ENCODE results near the gene PTPRN2. TPM values are rescaled to one million over a fixed set of nuclear protein-coding genes. Genes with fewer than 3 reads are reported as not detected.

Gene PTPRN2
- total RNA-seq, 1 experiment from 2014 or later: 0.11 TPM

- BruUV-seq (replicated peaks): no TSS peak
- peaks cover 21% of the 10 kb centered on the region for H3K9me3 ChIP-seq (ENCODE audit: low read depth, low read length, poor library complexity, severe bottlenecking)
- no peaks in the 10 kb centered on the region for H3K27me3 ChIP-seq (replicated peaks; ENCODE audit: insufficient read depth, low read depth, low read length, poor library complexity)
- ChIA-PET POLR2A (ENCODE audit: low non-redundant PET) (no interaction called here), CTCF (no interaction called here)
- no peak overlapping the region for H3K4me3 ChIP-seq (ENCODE audit: low read depth, low read length, poor library complexity, severe bottlenecking)
- intact Hi-C loops (cut with micrococcal nuclease; ENCODE audit: unreplicated experiment): no loop called here
- H3K4me1 ChIP-seq (ENCODE audit: insufficient read depth, low read length, poor library complexity, severe bottlenecking): no peaks in the 10 kb centered on the region
- TF ChIP-seq CTCF (conservative IDR thresholded peaks at IDR 0.05; ENCODE audit: low read depth, low read length): no peak
- no peak for TF ChIP-seq EZH2 (IDR thresholded peaks at IDR 0.05; ENCODE audit: borderline replicate concordance, low read depth, low read length, poor library complexity, severe bottlenecking)
- no peak for DNase-seq (ENCODE audit: low spot score)
- no peak overlapping the region for H3K27ac ChIP-seq (ENCODE audit: low read depth, low read length, poor library complexity, severe bottlenecking)
- H3K36me3 ChIP-seq (ENCODE audit: insufficient read depth, low read length, poor library complexity, severe bottlenecking): no peaks in the 10 kb centered on the region
Measured at GRCh38 chr7:157881048-157881771, 706.4 kb downstream of the PTPRN2 start.

GRCh38 chr7:157879391-157879790 lies 708.2 kb downstream of the PTPRN2 start:
- Histone ChIP-seq H3K4me1 (ENCODE audit: insufficient read depth, low read length, poor library complexity, severe bottlenecking) (no peaks in the 10 kb centered on the region), H3K36me3 (ENCODE audit: insufficient read depth, low read length, poor library complexity, severe bottlenecking) (no peaks in the 10 kb centered on the region), H3K4me3 (ENCODE audit: low read depth, low read length, poor library complexity, severe bottlenecking) (no peak overlapping the region), H3K27ac (ENCODE audit: low read depth, low read length, poor library complexity, severe bottlenecking) (no peak overlapping the region), H3K27me3 (replicated peaks; ENCODE audit: insufficient read depth, low read depth, low read length, poor library complexity) (no peaks in the 10 kb centered on the region), H3K9me3 (ENCODE audit: low read depth, low read length, poor library complexity, severe bottlenecking) (peaks cover 21% of the 10 kb centered on the region)
- TF ChIP-seq EZH2 (IDR thresholded peaks at IDR 0.05; ENCODE audit: borderline replicate concordance, low read depth, low read length, poor library complexity, severe bottlenecking) (no peak), CTCF (conservative IDR thresholded peaks at IDR 0.05; ENCODE audit: low read depth, low read length) (no peak)
- intact Hi-C loops (cut with micrococcal nuclease; ENCODE audit: unreplicated experiment): no loop called here
- no peak for DNase-seq (ENCODE audit: low spot score)
- BruUV-seq (replicated peaks): no TSS peak
- CTCF ChIA-PET: no interaction called here
- POLR2A ChIA-PET (ENCODE audit: low non-redundant PET): no interaction called here

- BruUV-seq (replicated peaks): no TSS peak
- no peaks in the 10 kb centered on the region for H3K4me1 ChIP-seq (ENCODE audit: insufficient read depth, low read length, poor library complexity, severe bottlenecking)
- CTCF ChIA-PET: no interaction called here
- H3K27ac ChIP-seq (ENCODE audit: low read depth, low read length, poor library complexity, severe bottlenecking): no peak overlapping the region
- DNase-seq (ENCODE audit: low spot score): no peak
- peaks cover 13% of the 10 kb centered on the region for H3K9me3 ChIP-seq (ENCODE audit: low read depth, low read length, poor library complexity, severe bottlenecking)
- H3K36me3 ChIP-seq (ENCODE audit: insufficient read depth, low read length, poor library complexity, severe bottlenecking): no peaks in the 10 kb centered on the region
- TF ChIP-seq CTCF (conservative IDR thresholded peaks at IDR 0.05; ENCODE audit: low read depth, low read length) (no peak), EZH2 (IDR thresholded peaks at IDR 0.05; ENCODE audit: borderline replicate concordance, low read depth, low read length, poor library complexity, severe bottlenecking) (no peak)
- H3K27me3 ChIP-seq (replicated peaks; ENCODE audit: insufficient read depth, low read depth, low read length, poor library complexity): no peaks in the 10 kb centered on the region
- POLR2A ChIA-PET (ENCODE audit: low non-redundant PET): no interaction called here
- H3K4me3 ChIP-seq (ENCODE audit: low read depth, low read length, poor library complexity, severe bottlenecking): no peak overlapping the region
- intact Hi-C loops (cut with micrococcal nuclease; ENCODE audit: unreplicated experiment): no loop called here
Measured at GRCh38 chr7:157877298-157878090, 710.1 kb downstream of the PTPRN2 start.

Data from A673 (cell line).